SK-N-SH (cell line): ENCODE measurements around the gene JCHAIN. TPM values are rescaled to one million over a fixed set of nuclear protein-coding genes. Genes with fewer than 3 reads are reported as not detected.

Experiments used
- CTCF ChIA-PET: fragments of 300-600, 350-600 bp; formaldehyde crosslinking; extraction: SDS; loops from one replicate; lab custom pipeline; 2021; lab: Yijun Ruan, JAX
- POLR2A ChIA-PET: fragments of 350-600 bp; sonication (Branson Sonifier 250); formaldehyde crosslinking; extraction: SDS; loops from one replicate; lab custom pipeline; 2020; ENCODE audit warnings: antibody characterized with exemption, inconsistent platforms; lab: Yijun Ruan, JAX
- DNase-seq: peaks from one replicate; pipeline ENCODE4 v3.0.0; 2012
- H2AFZ ChIP-seq: fragments of 200-600 bp; sonication (generic); 2 replicates; pipeline ENCODE4 v1.8.1; 2016; ENCODE audit warnings: antibody characterized with exemption, mild to moderate bottlenecking, low read depth
- H3F3A ChIP-seq: fragments of 200-600 bp; sonication (generic); replicated peaks from 2 replicates; pipeline ENCODE3; 2016; ENCODE audit warnings: antibody characterized with exemption, mild to moderate bottlenecking; ENCODE audit not compliant: insufficient read depth
- H3K27ac ChIP-seq, 2 experiments: fragments of 200-500 bp in 1 of 2; fragments of 200-600 bp in 1 of 2; sonication (Bioruptor generic) in 1 of 2; sonication (generic), shearing (Covaris generic) in 1 of 2; 2 replicates each; pipeline versions ENCODE4 v1.5.1 to v1.6.1; 2014 to 2016; ENCODE audit warnings: low read depth in 2 of 2, inconsistent platforms in 1 of 2, low read length in 1 of 2, mild to moderate bottlenecking in 1 of 2, mixed read lengths in 1 of 2
- H3K27me3 ChIP-seq: fragments of 200-600 bp; sonication (generic), shearing (Covaris generic); 2 replicates; pipeline ENCODE4 v1.6.1; 2016; ENCODE audit warnings: mixed run types; ENCODE audit not compliant: insufficient read depth
- H3K36me3 ChIP-seq, 2 experiments: fragments of 200-500 bp in 1 of 2; fragments of 200-600 bp in 1 of 2; sonication (Bioruptor generic) in 1 of 2; sonication (generic) in 1 of 2; replicated peaks in 1 of 2; 2 replicates each; pipeline versions ENCODE3 to v1.5.1; 2014 to 2016; ENCODE audit warnings: low read length in 1 of 2, mild to moderate bottlenecking in 1 of 2; ENCODE audit not compliant: insufficient read depth in 2 of 2, control insufficient read depth in 1 of 2
- H3K4me1 ChIP-seq, 2 experiments: fragments of 200-500 bp in 1 of 2; fragments of 200-600 bp in 1 of 2; sonication (Bioruptor generic) in 1 of 2; sonication (generic), shearing (Covaris generic) in 1 of 2; 2 replicates each; pipeline versions ENCODE4 v1.5.1 to v1.6.1; 2014 to 2016; ENCODE audit warnings: low read depth in 1 of 2, low read length in 1 of 2, mixed run types in 1 of 2; ENCODE audit not compliant: insufficient read depth in 2 of 2, control insufficient read depth in 1 of 2
- H3K4me2 ChIP-seq: fragments of 200-600 bp; sonication (generic), shearing (Covaris generic); 2 replicates; pipeline ENCODE4 v1.6.1; 2017; ENCODE audit warnings: mixed run types
- H3K4me3 ChIP-seq, 2 experiments: fragments of 200-500 bp in 1 of 2; fragments of 200-600 bp in 1 of 2; sonication (Bioruptor generic) in 1 of 2; sonication (generic), shearing (Covaris generic) in 1 of 2; 2 replicates each; pipeline versions ENCODE4 v1.5.1 to v1.8.1; 2014 to 2016; ENCODE audit warnings: low read depth in 2 of 2, inconsistent platforms in 1 of 2, low read length in 1 of 2, mild to moderate bottlenecking in 1 of 2, mixed read lengths in 1 of 2, moderate library complexity in 1 of 2
- H3K79me2 ChIP-seq: fragments of 200-600 bp; sonication (generic); 2 replicates; pipeline ENCODE4 v1.8.1; 2017; ENCODE audit warnings: mild to moderate bottlenecking; ENCODE audit not compliant: insufficient read depth
- H3K9ac ChIP-seq: fragments of 200-600 bp; sonication (generic); 2 replicates; pipeline ENCODE4 v1.6.1; 2017; ENCODE audit warnings: mixed run types
- H3K9me2 ChIP-seq: fragments of 200-600 bp; sonication (generic); 2 replicates; pipeline ENCODE4 v1.6.1; 2017; ENCODE audit warnings: mixed run types
- H3K9me3 ChIP-seq: fragments of 200-600 bp; sonication (generic); 2 replicates; pipeline ENCODE4 v1.6.1; 2017; ENCODE audit warnings: mixed run types, mild to moderate bottlenecking, moderate library complexity
- H4K20me1 ChIP-seq: fragments of 200-600 bp; sonication (generic); 2 replicates; pipeline ENCODE4 v1.6.1; 2017; ENCODE audit warnings: mild to moderate bottlenecking, mixed run types; ENCODE audit not compliant: insufficient read depth
- ELF1 ChIP-seq: IDR thresholded peaks from 2 replicates; pipeline ENCODE4 v1.4.0; 2012
- EP300 ChIP-seq, 2 experiments: IDR thresholded peaks; 2 replicates each; pipeline versions ENCODE4 v1.4.0 to v1.6.1; 2012; ENCODE audit warnings: borderline replicate concordance in 1 of 2, low read depth in 1 of 2, low read length in 1 of 2
- EZH2phosphoT487 ChIP-seq: fragments of 200-600 bp; sonication (generic); IDR thresholded peaks from 2 replicates; pipeline ENCODE4 v1.6.1; 2017; ENCODE audit warnings: low read depth, mixed run types, mild to moderate bottlenecking, antibody characterized with exemption, moderate library complexity, borderline replicate concordance
- FOSL2 ChIP-seq: IDR thresholded peaks from 2 replicates; pipeline ENCODE4 v1.4.0; 2012; ENCODE audit warnings: low read depth, mild to moderate bottlenecking, moderate library complexity, borderline replicate concordance
- FOXM1 ChIP-seq: IDR thresholded peaks from 2 replicates; pipeline ENCODE4 v1.4.0; 2012; ENCODE audit warnings: low read depth, mild to moderate bottlenecking
- GATA2 ChIP-seq: sonication (generic); formaldehyde crosslinking; IDR thresholded peaks from 2 replicates; pipeline ENCODE4 v1.5.0; 2020; ENCODE audit warnings: mild to moderate bottlenecking, missing genetic modification reagents
- MEF2A ChIP-seq: IDR thresholded peaks from 2 replicates; pipeline ENCODE4 v1.4.0; 2012; ENCODE audit warnings: low read depth, borderline replicate concordance
- RXRA ChIP-seq: IDR thresholded peaks from 2 replicates; pipeline ENCODE4 v1.4.0; 2012; ENCODE audit warnings: low read depth, mild to moderate bottlenecking, borderline replicate concordance
- SIN3A ChIP-seq: IDR thresholded peaks from 2 replicates; pipeline ENCODE4 v1.6.1; 2012; ENCODE audit warnings: low read depth, mild to moderate bottlenecking, low read length, moderate library complexity, borderline replicate concordance
- SMC3 ChIP-seq: IDR thresholded peaks from 2 replicates; pipeline ENCODE4 v1.6.1; 2012; ENCODE audit warnings: low read depth, low read length, improper control_type of control experiment
- TAF1 ChIP-seq: IDR thresholded peaks from 2 replicates; pipeline ENCODE4 v1.6.1; 2012; ENCODE audit warnings: low read depth, mild to moderate bottlenecking, low read length, moderate library complexity, borderline replicate concordance
- YY1 ChIP-seq: IDR thresholded peaks from 2 replicates; pipeline ENCODE4 v1.4.0; 2012; ENCODE audit warnings: low read depth, mild to moderate bottlenecking
- WGBS: methylation state at CpG from one replicate; pipeline ENCODE4 v1.1.6; 2017; ENCODE audit warnings: low lambda C conversion rate; 5-methylcytosine and 5-hydroxymethylcytosine counted together
- polyA plus RNA-seq, 3 experiments: library from polyadenylated mRNA; depleted of rRNA; stranded (reverse); fragments of >200 nt; gene quantifications; 2 replicates each; pipeline ENCODE4 v1.2.3, GENCODE V29; 2012
- TF ChIP-seq, protein P1 (sequence below): IDR thresholded peaks from 2 replicates; pipeline ENCODE4 v1.6.1; 2012; ENCODE audit warnings: mild to moderate bottlenecking, low read depth, low read length, moderate library complexity
- TF ChIP-seq, protein P2 (sequence below): IDR thresholded peaks from 2 replicates; pipeline ENCODE4 v1.4.0; 2012; ENCODE audit warnings: low read depth, borderline replicate concordance
- TF ChIP-seq, protein P3 (sequence below): IDR thresholded peaks from 2 replicates; pipeline ENCODE4 v1.4.0; 2012; ENCODE audit warnings: low read depth, borderline replicate concordance

JCHAIN gene
- polyA plus RNA-seq, 1 of the 3 experiments (the other 2 are of a cell fraction), result 1.1 TPM

DNA sequence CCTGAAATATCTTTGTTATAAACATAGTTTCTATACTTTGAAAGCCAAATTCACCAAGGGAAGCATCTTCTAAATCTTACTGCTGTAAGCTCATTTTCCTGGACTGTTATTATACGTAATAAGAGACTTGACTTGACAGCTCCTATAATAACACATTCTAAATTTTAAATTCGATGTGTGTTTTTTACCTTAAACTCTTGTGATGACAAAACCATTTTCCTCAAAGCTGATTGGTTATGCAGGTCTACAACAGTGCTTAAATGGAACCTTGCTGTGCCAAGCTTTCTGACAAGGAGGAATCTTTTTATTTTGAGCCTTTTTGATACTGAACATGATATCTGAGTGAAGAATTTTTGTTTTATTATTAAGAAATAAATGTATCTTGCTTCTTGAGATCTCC is 37.9 kb downstream of the JCHAIN start, which contains the start of gene ENAM:
TSS of gene ENAM (plus strand) at position 301 of the 400 bp plus-strand sequence. CDS start 757 bp downstream, outside the sequence.
- Histone ChIP-seq H3K27ac (no peak within 1 kb of the TSS), H3F3A (peaks cover 9% of the 10 kb centered on the region), H3K79me2 (no peaks in the 10 kb centered on the region), H3K9ac (no peak within 1 kb of the TSS), H3K9me3 (no peaks in the 10 kb centered on the region), H4K20me1 (no peaks in the 10 kb centered on the region), H3K4me2 (no peak within 1 kb of the TSS), H3K9me2 (no peaks in the 10 kb centered on the region), H3K27me3 (no peaks in the 10 kb centered on the region), H3K36me3 (no peaks in the 10 kb centered on the region), H3K4me3 (no peak within 1 kb of the TSS), H2AFZ (0 out of 2 replicates have a peak within 1 kb of the TSS, but pooled peaks have one; percentile 4), H3K4me1 (no peaks in the 10 kb centered on the region; a peak in 1 of 4 replicates)
- DNase-seq, result no peak
- CTCF ChIA-PET, result interaction anchor here (1.4 kb wide), 1 partner anchor 24 kb away, joined by 6 read pairs; no protein-coding TSS in a partner anchor
- TF ChIP-seq EZH2phosphoT487 (no peak), EP300 (IDR thresholded peaks at IDR 0.05; ENCODE audit: borderline replicate concordance in 1 of 2, low read depth in 1 of 2, low read length in 1 of 2) (no peak), FOSL2 (no peak), ELF1 (no peak), GATA2 (CRISPR knock-in tag) (no peak), RXRA (no peak), FOXM1 (no peak), MEF2A (no peak), SIN3A (no peak), SMC3 (no peak), TAF1 (no peak), YY1 (no peak)
- TF ChIP-seq, protein P1, sequence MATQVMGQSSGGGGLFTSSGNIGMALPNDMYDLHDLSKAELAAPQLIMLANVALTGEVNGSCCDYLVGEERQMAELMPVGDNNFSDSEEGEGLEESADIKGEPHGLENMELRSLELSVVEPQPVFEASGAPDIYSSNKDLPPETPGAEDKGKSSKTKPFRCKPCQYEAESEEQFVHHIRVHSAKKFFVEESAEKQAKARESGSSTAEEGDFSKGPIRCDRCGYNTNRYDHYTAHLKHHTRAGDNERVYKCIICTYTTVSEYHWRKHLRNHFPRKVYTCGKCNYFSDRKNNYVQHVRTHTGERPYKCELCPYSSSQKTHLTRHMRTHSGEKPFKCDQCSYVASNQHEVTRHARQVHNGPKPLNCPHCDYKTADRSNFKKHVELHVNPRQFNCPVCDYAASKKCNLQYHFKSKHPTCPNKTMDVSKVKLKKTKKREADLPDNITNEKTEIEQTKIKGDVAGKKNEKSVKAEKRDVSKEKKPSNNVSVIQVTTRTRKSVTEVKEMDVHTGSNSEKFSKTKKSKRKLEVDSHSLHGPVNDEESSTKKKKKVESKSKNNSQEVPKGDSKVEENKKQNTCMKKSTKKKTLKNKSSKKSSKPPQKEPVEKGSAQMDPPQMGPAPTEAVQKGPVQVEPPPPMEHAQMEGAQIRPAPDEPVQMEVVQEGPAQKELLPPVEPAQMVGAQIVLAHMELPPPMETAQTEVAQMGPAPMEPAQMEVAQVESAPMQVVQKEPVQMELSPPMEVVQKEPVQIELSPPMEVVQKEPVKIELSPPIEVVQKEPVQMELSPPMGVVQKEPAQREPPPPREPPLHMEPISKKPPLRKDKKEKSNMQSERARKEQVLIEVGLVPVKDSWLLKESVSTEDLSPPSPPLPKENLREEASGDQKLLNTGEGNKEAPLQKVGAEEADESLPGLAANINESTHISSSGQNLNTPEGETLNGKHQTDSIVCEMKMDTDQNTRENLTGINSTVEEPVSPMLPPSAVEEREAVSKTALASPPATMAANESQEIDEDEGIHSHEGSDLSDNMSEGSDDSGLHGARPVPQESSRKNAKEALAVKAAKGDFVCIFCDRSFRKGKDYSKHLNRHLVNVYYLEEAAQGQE, result no peak
- TF ChIP-seq, protein P2, sequence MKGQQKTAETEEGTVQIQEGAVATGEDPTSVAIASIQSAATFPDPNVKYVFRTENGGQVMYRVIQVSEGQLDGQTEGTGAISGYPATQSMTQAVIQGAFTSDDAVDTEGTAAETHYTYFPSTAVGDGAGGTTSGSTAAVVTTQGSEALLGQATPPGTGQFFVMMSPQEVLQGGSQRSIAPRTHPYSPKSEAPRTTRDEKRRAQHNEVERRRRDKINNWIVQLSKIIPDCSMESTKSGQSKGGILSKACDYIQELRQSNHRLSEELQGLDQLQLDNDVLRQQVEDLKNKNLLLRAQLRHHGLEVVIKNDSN, result no peak
- TF ChIP-seq, protein P3, sequence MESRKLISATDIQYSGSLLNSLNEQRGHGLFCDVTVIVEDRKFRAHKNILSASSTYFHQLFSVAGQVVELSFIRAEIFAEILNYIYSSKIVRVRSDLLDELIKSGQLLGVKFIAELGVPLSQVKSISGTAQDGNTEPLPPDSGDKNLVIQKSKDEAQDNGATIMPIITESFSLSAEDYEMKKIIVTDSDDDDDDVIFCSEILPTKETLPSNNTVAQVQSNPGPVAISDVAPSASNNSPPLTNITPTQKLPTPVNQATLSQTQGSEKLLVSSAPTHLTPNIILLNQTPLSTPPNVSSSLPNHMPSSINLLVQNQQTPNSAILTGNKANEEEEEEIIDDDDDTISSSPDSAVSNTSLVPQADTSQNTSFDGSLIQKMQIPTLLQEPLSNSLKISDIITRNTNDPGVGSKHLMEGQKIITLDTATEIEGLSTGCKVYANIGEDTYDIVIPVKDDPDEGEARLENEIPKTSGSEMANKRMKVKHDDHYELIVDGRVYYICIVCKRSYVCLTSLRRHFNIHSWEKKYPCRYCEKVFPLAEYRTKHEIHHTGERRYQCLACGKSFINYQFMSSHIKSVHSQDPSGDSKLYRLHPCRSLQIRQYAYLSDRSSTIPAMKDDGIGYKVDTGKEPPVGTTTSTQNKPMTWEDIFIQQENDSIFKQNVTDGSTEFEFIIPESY, result no peak
- WGBS, result 7% methylated on average over 2 of the region's 2 CpGs
- POLR2A ChIA-PET, result no interaction called here
